ENCODE measurements around the gene SRPRA.
A peak's percentile ranks its signal among the peaks of the same experiment; 100 is the strongest.
"Not testable (repeated sequence)": the region's sequence is repeated elsewhere in the genome, so short reads cannot be mapped to it uniquely, and the experiment has no call there.

SRPRA gene

GRCh38 chr11:126308771-126309170 is 40.1 kb upstream of the SRPRA start:
- not testable (repeated sequence) for H3K4me3 ChIP-seq (ENCODE audit: low read depth in 1 of 5, low read length in 5 of 5); H3K9ac ChIP-seq (ENCODE audit: low read length in 5 of 5); H3K27me3 ChIP-seq (ENCODE audit: control insufficient read depth in 5 of 5, insufficient read depth in 4 of 5, low read length in 5 of 5); H3K27ac ChIP-seq (ENCODE audit: low read depth, low read length); H3K9me3 ChIP-seq (ENCODE audit: control insufficient read depth in 5 of 5, low read length in 5 of 5)
- H3K36me3 ChIP-seq (ENCODE audit: control insufficient read depth in 5 of 5, insufficient read depth in 5 of 5, low read length in 5 of 5) = peaks cover 0 to 17% (median 8%) of the 10 kb centered on the region in 5 donors
- H3K4me1 ChIP-seq (ENCODE audit: control insufficient read depth in 5 of 5, insufficient read depth in 5 of 5, low read length in 5 of 5) = peaks cover 6 to 31% (median 18%) of the 10 kb centered on the region in 5 donors

GRCh38 chr11:126308271-126308671 is 39.6 kb upstream of the SRPRA start:
- H3K9ac ChIP-seq (ENCODE audit: low read length in 5 of 5) = no peak overlapping the region

GRCh38 chr11:126307706-126308105 is 39.0 kb upstream of the SRPRA start:
- no peaks in the 10 kb centered on the region for H3K9me3 ChIP-seq (ENCODE audit: control insufficient read depth in 5 of 5, low read length in 5 of 5)
- no peaks in the 10 kb centered on the region for H3K27me3 ChIP-seq (ENCODE audit: control insufficient read depth in 5 of 5, insufficient read depth in 4 of 5, low read length in 5 of 5)
- peaks cover 6 to 35% (median 24%) of the 10 kb centered on the region in 5 donors for H3K4me1 ChIP-seq (ENCODE audit: control insufficient read depth in 5 of 5, insufficient read depth in 5 of 5, low read length in 5 of 5)
- peaks cover 0 to 17% (median 5%) of the 10 kb centered on the region in 5 donors for H3K36me3 ChIP-seq (ENCODE audit: control insufficient read depth in 5 of 5, insufficient read depth in 5 of 5, low read length in 5 of 5)
- no peak overlapping the region for H3K27ac ChIP-seq (ENCODE audit: low read depth, low read length)
- no peak overlapping the region for H3K4me3 ChIP-seq (ENCODE audit: low read depth in 1 of 5, low read length in 5 of 5)
- H3K9ac ChIP-seq (ENCODE audit: low read length in 5 of 5) = no peak overlapping the region

More at GRCh38 chr11:126308271-126308671, 39.6 kb upstream of the SRPRA start:
- Histone ChIP-seq H3K9me3 (ENCODE audit: control insufficient read depth in 5 of 5, low read length in 5 of 5) (no peaks in the 10 kb centered on the region), H3K36me3 (ENCODE audit: control insufficient read depth in 5 of 5, insufficient read depth in 5 of 5, low read length in 5 of 5) (peaks cover 0 to 17% (median 6%) of the 10 kb centered on the region in 5 donors), H3K27ac (ENCODE audit: low read depth, low read length) (no peak overlapping the region), H3K4me1 (ENCODE audit: control insufficient read depth in 5 of 5, insufficient read depth in 5 of 5, low read length in 5 of 5) (peaks cover 6 to 36% (median 23%) of the 10 kb centered on the region in 5 donors), H3K4me3 (ENCODE audit: low read depth in 1 of 5, low read length in 5 of 5) (no peak overlapping the region), H3K27me3 (ENCODE audit: control insufficient read depth in 5 of 5, insufficient read depth in 4 of 5, low read length in 5 of 5) (no peaks in the 10 kb centered on the region)

- Histone ChIP-seq H3K27me3 (ENCODE audit: control insufficient read depth in 5 of 5, insufficient read depth in 4 of 5, low read length in 5 of 5) (no peaks in the 10 kb centered on the region), H3K36me3 (ENCODE audit: control insufficient read depth in 5 of 5, insufficient read depth in 5 of 5, low read length in 5 of 5) (peaks cover 0 to 13% (median 5%) of the 10 kb centered on the region in 5 donors), H3K4me3 (ENCODE audit: low read depth in 1 of 5, low read length in 5 of 5) (no peak overlapping the region), H3K9me3 (ENCODE audit: control insufficient read depth in 5 of 5, low read length in 5 of 5) (no peaks in the 10 kb centered on the region), H3K4me1 (ENCODE audit: control insufficient read depth in 5 of 5, insufficient read depth in 5 of 5, low read length in 5 of 5) (peaks cover 6 to 19% (median 16%) of the 10 kb centered on the region in 5 donors), H3K9ac (ENCODE audit: low read length in 5 of 5) (no peak overlapping the region), H3K27ac (ENCODE audit: low read depth, low read length) (no peak overlapping the region)
These were observed 37.0 kb upstream of the SRPRA start for GRCh38 chr11:126305699-126306098.

GRCh38 chr11:126304457-126305075 is 35.9 kb upstream of the SRPRA start:
- Histone ChIP-seq H3K27me3 (ENCODE audit: control insufficient read depth in 5 of 5, insufficient read depth in 4 of 5, low read length in 5 of 5) (no peaks in the 10 kb centered on the region), H3K36me3 (ENCODE audit: control insufficient read depth in 5 of 5, insufficient read depth in 5 of 5, low read length in 5 of 5) (peaks cover 0 to 16% (median 5%) of the 10 kb centered on the region in 5 donors), H3K9ac (ENCODE audit: low read length in 5 of 5) (peak overlapping the region; percentile 73 to 91 (median 86)), H3K27ac (ENCODE audit: low read depth, low read length) (peak overlapping the region; percentile 77), H3K9me3 (ENCODE audit: control insufficient read depth in 5 of 5, low read length in 5 of 5) (no peaks in the 10 kb centered on the region), H3K4me1 (ENCODE audit: control insufficient read depth in 5 of 5, insufficient read depth in 5 of 5, low read length in 5 of 5) (peaks cover 6 to 17% (median 14%) of the 10 kb centered on the region in 5 donors), H3K4me3 (ENCODE audit: low read depth in 1 of 5, low read length in 5 of 5) (peak overlapping the region; percentile 78 to 96 (median 95))

- peak within 1 kb of the TSS; percentile 73 to 91 (median 86) for H3K9ac ChIP-seq (ENCODE audit: low read length in 5 of 5)
- H3K27ac ChIP-seq (ENCODE audit: low read depth, low read length) = peak within 1 kb of the TSS; percentile 77
- H3K4me3 ChIP-seq (ENCODE audit: low read depth in 1 of 5, low read length in 5 of 5) = peak within 1 kb of the TSS; percentile 78 to 96 (median 95)
- H3K4me1 ChIP-seq (ENCODE audit: control insufficient read depth in 5 of 5, insufficient read depth in 5 of 5, low read length in 5 of 5) = peaks cover 6 to 17% (median 14%) of the 10 kb centered on the region in 5 donors
- no peaks in the 10 kb centered on the region for H3K9me3 ChIP-seq (ENCODE audit: control insufficient read depth in 5 of 5, low read length in 5 of 5)
- peaks cover 0 to 13% (median 5%) of the 10 kb centered on the region in 5 donors for H3K36me3 ChIP-seq (ENCODE audit: control insufficient read depth in 5 of 5, insufficient read depth in 5 of 5, low read length in 5 of 5)
- H3K27me3 ChIP-seq (ENCODE audit: control insufficient read depth in 5 of 5, insufficient read depth in 4 of 5, low read length in 5 of 5) = no peaks in the 10 kb centered on the region
These were observed 35.1 kb upstream of the SRPRA start, which contains the start of gene DCPS for GRCh38 chr11:126303623-126304456. TSS of gene DCPS (plus strand) at chr11:126304060. CDS start at chr11:126304081, 21 bp downstream.

GRCh38 chr11:126297004-126297403 is 28.3 kb upstream of the SRPRA start:
- Histone ChIP-seq H3K4me3 (ENCODE audit: low read depth in 1 of 5, low read length in 5 of 5) (no peak overlapping the region), H3K27me3 (ENCODE audit: control insufficient read depth in 5 of 5, insufficient read depth in 4 of 5, low read length in 5 of 5) (no peaks in the 10 kb centered on the region), H3K9ac (ENCODE audit: low read length in 5 of 5) (no peak overlapping the region), H3K4me1 (ENCODE audit: control insufficient read depth in 5 of 5, insufficient read depth in 5 of 5, low read length in 5 of 5) (no peaks in the 10 kb centered on the region), H3K27ac (ENCODE audit: low read depth, low read length) (no peak overlapping the region), H3K9me3 (ENCODE audit: control insufficient read depth in 5 of 5, low read length in 5 of 5) (no peaks in the 10 kb centered on the region), H3K36me3 (ENCODE audit: control insufficient read depth in 5 of 5, insufficient read depth in 5 of 5, low read length in 5 of 5) (peaks cover 9 to 30% (median 24%) of the 10 kb centered on the region in 5 donors)

DNA sequence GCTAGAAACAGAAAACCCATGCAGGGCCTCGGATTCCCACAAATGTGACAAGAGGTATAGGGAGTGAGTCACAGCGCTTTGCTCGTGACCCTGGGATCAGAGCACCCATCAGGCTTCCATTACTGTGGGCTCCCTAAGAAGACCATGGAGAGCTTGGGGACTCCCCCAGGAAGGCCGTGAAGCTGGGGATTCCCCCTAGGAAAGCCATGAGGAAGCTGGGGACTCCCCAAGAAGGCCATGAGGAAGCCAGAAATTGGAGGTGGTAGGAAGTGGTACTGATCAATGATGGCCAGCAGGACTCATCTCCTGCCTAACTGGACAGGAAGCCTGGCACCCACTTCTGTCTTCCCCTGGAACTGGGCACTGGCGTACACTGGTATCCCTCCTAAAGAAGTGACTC is 25.0 kb upstream of the SRPRA start:
- Histone ChIP-seq H3K4me3 (ENCODE audit: low read depth in 1 of 5, low read length in 5 of 5) (no peak overlapping the region), H3K4me1 (ENCODE audit: control insufficient read depth in 5 of 5, insufficient read depth in 5 of 5, low read length in 5 of 5) (no peaks in the 10 kb centered on the region), H3K27ac (ENCODE audit: low read depth, low read length) (no peak overlapping the region), H3K36me3 (ENCODE audit: control insufficient read depth in 5 of 5, insufficient read depth in 5 of 5, low read length in 5 of 5) (peaks cover 9 to 52% (median 49%) of the 10 kb centered on the region in 5 donors), H3K27me3 (ENCODE audit: control insufficient read depth in 5 of 5, insufficient read depth in 4 of 5, low read length in 5 of 5) (no peaks in the 10 kb centered on the region), H3K9me3 (ENCODE audit: control insufficient read depth in 5 of 5, low read length in 5 of 5) (no peaks in the 10 kb centered on the region), H3K9ac (ENCODE audit: low read length in 5 of 5) (no peak overlapping the region)

- no peaks in the 10 kb centered on the region for H3K9me3 ChIP-seq (ENCODE audit: control insufficient read depth in 5 of 5, low read length in 5 of 5)
- H3K27me3 ChIP-seq (ENCODE audit: control insufficient read depth in 5 of 5, insufficient read depth in 4 of 5, low read length in 5 of 5) = no peaks in the 10 kb centered on the region
- no peak overlapping the region for H3K4me3 ChIP-seq (ENCODE audit: low read depth in 1 of 5, low read length in 5 of 5)
- no peak overlapping the region for H3K27ac ChIP-seq (ENCODE audit: low read depth, low read length)
- H3K4me1 ChIP-seq (ENCODE audit: control insufficient read depth in 5 of 5, insufficient read depth in 5 of 5, low read length in 5 of 5) = no peaks in the 10 kb centered on the region
- H3K9ac ChIP-seq (ENCODE audit: low read length in 5 of 5) = no peak overlapping the region
- H3K36me3 ChIP-seq (ENCODE audit: control insufficient read depth in 5 of 5, insufficient read depth in 5 of 5, low read length in 5 of 5) = peaks cover 8 to 58% (median 47%) of the 10 kb centered on the region in 5 donors
These were observed 22.2 kb upstream of the SRPRA start for GRCh38 chr11:126290887-126291286.

DNA sequence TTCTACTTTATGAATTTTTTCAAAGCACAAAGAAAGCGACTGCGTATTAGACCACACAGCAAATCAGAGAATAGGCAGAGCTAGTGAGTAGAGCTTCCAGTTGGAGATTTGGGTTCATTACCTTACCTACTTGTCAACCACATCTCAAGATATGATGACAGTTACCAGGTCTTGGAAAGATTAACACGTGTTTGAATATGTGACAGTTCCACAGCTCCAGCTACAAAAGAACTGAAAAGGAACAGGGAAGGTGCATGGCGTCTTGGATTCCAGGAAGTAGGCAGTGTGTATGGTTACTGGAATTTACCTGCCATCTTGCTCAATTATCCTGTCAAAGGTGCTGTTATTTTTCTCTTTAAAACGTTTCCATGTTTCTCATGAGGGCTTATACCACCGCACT is 19.5 kb upstream of the SRPRA start:
- Histone ChIP-seq H3K4me3 (ENCODE audit: low read depth in 1 of 5, low read length in 5 of 5) (no peak overlapping the region), H3K36me3 (ENCODE audit: control insufficient read depth in 5 of 5, insufficient read depth in 5 of 5, low read length in 5 of 5) (peaks cover 5 to 47% (median 34%) of the 10 kb centered on the region in 5 donors), H3K27me3 (ENCODE audit: control insufficient read depth in 5 of 5, insufficient read depth in 4 of 5, low read length in 5 of 5) (no peaks in the 10 kb centered on the region), H3K9me3 (ENCODE audit: control insufficient read depth in 5 of 5, low read length in 5 of 5) (no peaks in the 10 kb centered on the region), H3K4me1 (ENCODE audit: control insufficient read depth in 5 of 5, insufficient read depth in 5 of 5, low read length in 5 of 5) (peaks cover 3 to 15% (median 12%) of the 10 kb centered on the region in 5 donors), H3K27ac (ENCODE audit: low read depth, low read length) (no peak overlapping the region), H3K9ac (ENCODE audit: low read length in 5 of 5) (no peak overlapping the region)

All from subcutaneous abdominal adipose tissue (tissue), 5 donors.